Panc1 (cell line): Measurements from ENCODE around the gene PROZ. TPM values are rescaled to one million over a fixed set of nuclear protein-coding genes. Genes with fewer than 3 reads are reported as not detected.

ENCODE experiments used
- ATAC-seq: fragments of 200-7000 bp; cut with Tn5 transposase; 2 replicates; pipeline ENCODE4 v1.9.1; 2020; ENCODE audit warnings: mild to moderate bottlenecking, moderate library complexity
- BruUV-seq: library from RNA; stranded (reverse); fragments of 400-500 nt; replicated peaks from 2 replicates; lab custom pipeline; 2021; lab: Mats Ljungman, UMichigan
- CTCF ChIA-PET: fragments of 300-600 bp; sonication (Branson Sonifier 250); formaldehyde crosslinking; loops from one replicate; lab custom pipeline; 2022; ENCODE audit warnings: antibody characterized with exemption; lab: Charles Lee
- POLR2A ChIA-PET: fragments of 300-600 bp; sonication (Branson Sonifier 250); formaldehyde crosslinking; loops from one replicate; lab custom pipeline; 2022; ENCODE audit warnings: antibody characterized with exemption; lab: Charles Lee
- DNase-seq: peaks from one replicate; pipeline ENCODE4 v3.0.0-alpha.2; 2010; ENCODE audit warnings: low read depth, low spot score
- H3K27ac ChIP-seq: 2 replicates; pipeline ENCODE4 v1.5.1; 2011; ENCODE audit warnings: mild to moderate bottlenecking, low read length, inconsistent platforms
- H3K27me3 ChIP-seq: fragments of 200-500 bp; sonication (Bioruptor generic); 2 replicates; pipeline ENCODE4 v1.6.0; 2014; ENCODE audit warnings: low read length, inconsistent platforms; ENCODE audit not compliant: control insufficient read depth, insufficient read depth
- H3K36me3 ChIP-seq: fragments of 200-500 bp; sonication (Bioruptor generic); 2 replicates; pipeline ENCODE4 v1.5.1; 2014; ENCODE audit warnings: inconsistent platforms, mild to moderate bottlenecking, low read length, moderate library complexity; ENCODE audit not compliant: control insufficient read depth, insufficient read depth
- H3K4me1 ChIP-seq: 2 replicates; pipeline ENCODE4 v1.5.1; 2011; ENCODE audit warnings: inconsistent platforms, mild to moderate bottlenecking, low read length, moderate library complexity; ENCODE audit not compliant: control insufficient read depth, insufficient read depth
- H3K4me3 ChIP-seq, 2 experiments: 2 replicates each; pipeline ENCODE4 v1.5.1; 2011 to 2012; ENCODE audit warnings: low read depth in 2 of 2, low read length in 2 of 2, mild to moderate bottlenecking in 2 of 2, inconsistent platforms in 1 of 2, moderate library complexity in 1 of 2
- H3K9me3 ChIP-seq: fragments of 200-500 bp; sonication (Bioruptor generic); 2 replicates; pipeline ENCODE4 v1.5.1; 2014; ENCODE audit warnings: low read depth, mild to moderate bottlenecking, inconsistent platforms, low read length, moderate library complexity; ENCODE audit not compliant: control insufficient read depth, insufficient read depth
- CTCF ChIP-seq: fragments of 450-650 bp; IDR thresholded peaks from 2 replicates; pipeline ENCODE4 v1.5.1; 2017; ENCODE audit warnings: mild to moderate bottlenecking
- POLR2AphosphoS5 ChIP-seq: IDR thresholded peaks from 2 replicates; pipeline ENCODE4 v1.6.1; 2012; ENCODE audit warnings: mild to moderate bottlenecking, low read depth, low read length, moderate library complexity
- SIN3A ChIP-seq: IDR thresholded peaks from 2 replicates; pipeline ENCODE4 v1.6.1; 2012; ENCODE audit warnings: low read depth, mild to moderate bottlenecking, low read length, moderate library complexity, borderline replicate concordance; ENCODE audit not compliant: insufficient read depth
- TCF7L2 ChIP-seq: IDR thresholded peaks from 2 replicates; pipeline ENCODE4 v1.6.1; 2011; ENCODE audit warnings: mild to moderate bottlenecking, low read depth, low read length, inconsistent platforms
- in situ Hi-C: cut with HindIII; loops from 2 replicates; pipeline ENCODE4 v1.10.0; 2016; ENCODE audit warnings: low sequenced_read_pairs, low pct_unique_long_range_greater_than_20kb
- intact Hi-C: fragments of 100-400 bp; cut with micrococcal nuclease; formaldehyde crosslinking; loops from one replicate; pipeline ENCODE4 v1.10.0; 2022; ENCODE audit not compliant: unreplicated experiment
- total RNA-seq: library from RNA; stranded (reverse); gene quantifications from one replicate; pipeline ENCODE4 v1.2.1, GENCODE V29; 2021; ENCODE audit not compliant: unreplicated experiment
- TF ChIP-seq, protein P1 (sequence below), 2 experiments: IDR thresholded peaks; 2 replicates each; pipeline ENCODE4 v1.6.1; 2011 to 2012; ENCODE audit warnings: low read depth in 2 of 2, control low read depth in 1 of 2, low read length in 1 of 2, mild to moderate bottlenecking in 1 of 2, moderate library complexity in 1 of 2; ENCODE audit not compliant: insufficient read depth in 1 of 2

PROZ gene
- total RNA-seq, 1 experiment from 2014 or later: not detected

DNA sequence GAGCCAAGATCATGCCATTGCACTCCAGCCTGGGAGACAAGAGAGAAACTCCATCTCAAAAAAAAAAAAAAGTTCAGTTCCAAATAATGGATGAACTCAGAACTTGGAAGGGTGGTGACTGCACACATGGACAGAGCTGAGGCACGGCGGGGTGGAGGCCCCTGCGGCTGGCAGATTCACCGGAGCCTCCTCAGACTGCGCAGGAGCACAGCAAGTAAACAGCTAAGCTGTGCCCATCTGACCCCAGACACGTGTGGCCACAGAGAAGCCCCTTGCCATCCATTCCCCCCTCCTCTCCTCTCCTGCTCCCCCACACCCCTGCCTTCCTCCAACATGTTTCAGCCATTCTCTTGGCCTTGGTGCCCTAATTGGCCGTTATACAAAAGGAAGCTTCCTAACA, 15.6 kb upstream of the PROZ start:
- TF ChIP-seq TCF7L2 (no peak), CTCF (no peak), POLR2AphosphoS5 (no peak), SIN3A (no peak)
- TF ChIP-seq, protein P1, sequence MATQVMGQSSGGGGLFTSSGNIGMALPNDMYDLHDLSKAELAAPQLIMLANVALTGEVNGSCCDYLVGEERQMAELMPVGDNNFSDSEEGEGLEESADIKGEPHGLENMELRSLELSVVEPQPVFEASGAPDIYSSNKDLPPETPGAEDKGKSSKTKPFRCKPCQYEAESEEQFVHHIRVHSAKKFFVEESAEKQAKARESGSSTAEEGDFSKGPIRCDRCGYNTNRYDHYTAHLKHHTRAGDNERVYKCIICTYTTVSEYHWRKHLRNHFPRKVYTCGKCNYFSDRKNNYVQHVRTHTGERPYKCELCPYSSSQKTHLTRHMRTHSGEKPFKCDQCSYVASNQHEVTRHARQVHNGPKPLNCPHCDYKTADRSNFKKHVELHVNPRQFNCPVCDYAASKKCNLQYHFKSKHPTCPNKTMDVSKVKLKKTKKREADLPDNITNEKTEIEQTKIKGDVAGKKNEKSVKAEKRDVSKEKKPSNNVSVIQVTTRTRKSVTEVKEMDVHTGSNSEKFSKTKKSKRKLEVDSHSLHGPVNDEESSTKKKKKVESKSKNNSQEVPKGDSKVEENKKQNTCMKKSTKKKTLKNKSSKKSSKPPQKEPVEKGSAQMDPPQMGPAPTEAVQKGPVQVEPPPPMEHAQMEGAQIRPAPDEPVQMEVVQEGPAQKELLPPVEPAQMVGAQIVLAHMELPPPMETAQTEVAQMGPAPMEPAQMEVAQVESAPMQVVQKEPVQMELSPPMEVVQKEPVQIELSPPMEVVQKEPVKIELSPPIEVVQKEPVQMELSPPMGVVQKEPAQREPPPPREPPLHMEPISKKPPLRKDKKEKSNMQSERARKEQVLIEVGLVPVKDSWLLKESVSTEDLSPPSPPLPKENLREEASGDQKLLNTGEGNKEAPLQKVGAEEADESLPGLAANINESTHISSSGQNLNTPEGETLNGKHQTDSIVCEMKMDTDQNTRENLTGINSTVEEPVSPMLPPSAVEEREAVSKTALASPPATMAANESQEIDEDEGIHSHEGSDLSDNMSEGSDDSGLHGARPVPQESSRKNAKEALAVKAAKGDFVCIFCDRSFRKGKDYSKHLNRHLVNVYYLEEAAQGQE (IDR thresholded peaks at IDR 0.05; ENCODE audit: insufficient read depth in 1 of 2, low read depth in 2 of 2, low read length in 1 of 2): no peak
- ATAC-seq (no peak), DNase-seq (no peak)
- no peak overlapping the region for H3K27ac ChIP-seq
- no TSS peak for BruUV-seq
- no peaks in the 10 kb centered on the region for H3K36me3 ChIP-seq
- H3K4me1 ChIP-seq: no peaks in the 10 kb centered on the region
- intact Hi-C loops (no loop called here), in situ Hi-C loops (no loop called here)
- POLR2A ChIA-PET: no interaction called here
- no peaks in the 10 kb centered on the region for H3K9me3 ChIP-seq
- H3K4me3 ChIP-seq: no peak overlapping the region
- no peaks in the 10 kb centered on the region for H3K27me3 ChIP-seq
- CTCF ChIA-PET: no interaction called here

DNA sequence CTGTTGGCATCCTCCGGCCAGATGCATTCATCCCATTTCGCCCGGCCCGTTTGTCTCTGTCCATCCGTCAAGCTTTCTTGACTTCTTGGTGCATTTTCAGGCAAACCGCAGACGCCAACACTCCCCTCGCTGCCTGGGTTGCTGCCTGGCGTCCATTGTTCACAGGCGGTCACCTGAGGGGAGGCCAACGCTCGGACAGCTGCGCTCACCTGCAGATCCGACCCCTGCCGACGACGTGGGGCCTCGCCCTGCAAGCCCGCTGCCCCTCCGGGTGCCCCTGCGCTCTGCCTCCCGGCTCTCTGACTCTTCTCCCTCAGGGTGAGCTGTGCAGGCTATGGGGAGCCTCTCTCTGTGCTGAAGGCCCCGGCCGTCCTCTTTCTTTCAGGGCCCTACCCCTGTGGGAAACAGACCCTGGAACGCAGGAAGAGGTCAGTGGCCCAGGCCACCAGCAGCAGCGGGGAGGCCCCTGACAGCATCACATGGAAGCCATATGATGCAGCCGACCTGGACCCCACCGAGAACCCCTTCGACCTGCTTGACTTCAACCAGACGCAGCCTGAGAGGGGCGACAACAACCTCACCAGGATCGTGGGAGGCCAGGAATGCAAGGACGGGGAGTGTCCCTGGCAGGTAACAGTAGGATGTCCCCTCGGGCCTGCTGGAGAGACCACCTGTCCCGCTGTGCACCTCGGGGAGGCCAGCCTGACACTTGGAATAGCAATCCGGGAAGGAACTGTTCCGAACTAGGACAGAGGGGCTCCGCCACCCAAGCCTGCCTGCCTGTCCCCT, 14.8 kb upstream of the PROZ start:
- no peak overlapping the region for H3K27ac ChIP-seq
- no TSS peak for BruUV-seq
- intact Hi-C loops: no loop called here
- H3K36me3 ChIP-seq: no peaks in the 10 kb centered on the region
- in situ Hi-C loops: no loop called here
- DNase-seq (no peak), ATAC-seq (no peak)
- no peaks in the 10 kb centered on the region for H3K4me1 ChIP-seq
- no peaks in the 10 kb centered on the region for H3K9me3 ChIP-seq
- no peak overlapping the region for H3K4me3 ChIP-seq
- ChIA-PET POLR2A (no interaction called here), CTCF (no interaction called here)
- no peaks in the 10 kb centered on the region for H3K27me3 ChIP-seq
- no peak for TF ChIP-seq POLR2AphosphoS5
- no peak for TF ChIP-seq SIN3A
- TF ChIP-seq, protein P1 (IDR thresholded peaks at IDR 0.05; ENCODE audit: insufficient read depth in 1 of 2, low read depth in 2 of 2, low read length in 1 of 2): no peak
- TF ChIP-seq TCF7L2: no peak
- no peak for TF ChIP-seq CTCF
